ENCODE data around the gene TTC39C. TPM values are rescaled to one million over a fixed set of nuclear protein-coding genes. Genes with fewer than 3 reads are reported as not detected.
A peak's percentile ranks its signal among the peaks of the same experiment; 100 is the strongest.

The TTC39C gene
- total and polyA plus RNA-seq, 7 donors, result 0.48 to 2.4 (median 1.2) TPM

DNA sequence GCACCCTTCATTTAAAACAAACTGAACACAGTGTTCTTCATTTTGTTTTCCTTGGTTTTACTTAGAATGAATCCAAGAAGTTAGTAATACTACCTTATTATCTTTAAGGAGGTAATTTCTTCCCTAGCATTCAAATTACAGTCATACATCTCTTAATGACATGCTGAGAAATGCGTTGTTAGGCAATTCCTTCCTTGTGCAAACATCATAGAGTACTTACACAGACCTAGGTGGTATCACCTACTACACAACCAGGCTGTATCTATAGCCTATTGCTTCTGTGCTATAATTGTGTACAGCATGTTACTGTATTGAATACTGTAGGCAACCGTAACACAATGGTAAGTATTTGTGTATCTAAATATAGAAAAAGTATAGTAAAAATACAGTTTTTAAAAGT, 115.9 kb downstream of the TTC39C start:
- 64 to 91% (median 69%) methylated on average over 2 of the region's 2 CpGs for WGBS, 3 donors
- intact Hi-C loops (cut with DNase I), result no loop called here
- no peaks in the 10 kb centered on the region for H3K4me1 ChIP-seq
- no peak for TF ChIP-seq CTCF (IDR thresholded peaks at IDR 0.05)
- peaks cover 0 to 3% of the 10 kb centered on the region in 2 donors for H3K36me3 ChIP-seq (ENCODE audit: insufficient read depth in 1 of 2, low read depth in 1 of 2)
- H3K9me3 ChIP-seq, result no peaks in the 10 kb centered on the region
- H3K27me3 ChIP-seq (ENCODE audit: insufficient read depth in 3 of 3, low read length in 2 of 3), result no peaks in the 10 kb centered on the region
- H3K27ac ChIP-seq, result no peak overlapping the region
- DNase-seq (no peak), ATAC-seq (no peak)
- H3K4me3 ChIP-seq, result no peak overlapping the region

DNA sequence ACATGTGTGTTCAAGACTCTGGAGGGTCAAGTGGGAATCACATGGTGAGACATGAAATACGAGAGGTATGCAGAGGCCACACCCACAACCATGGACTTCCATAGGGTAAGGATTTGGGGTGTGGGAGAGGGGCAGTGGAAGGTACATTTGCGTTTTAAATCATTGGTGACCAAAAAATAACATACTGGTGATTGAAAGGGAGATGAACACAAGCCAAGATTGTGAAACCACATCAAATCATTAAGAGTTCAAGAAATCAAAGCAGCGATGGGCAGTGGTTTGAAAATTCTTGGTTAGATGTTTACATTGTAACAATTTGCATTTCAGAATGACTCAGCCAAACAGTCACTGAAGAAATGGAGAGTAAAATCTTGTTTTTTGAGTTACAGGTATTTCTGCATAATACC, 122.4 kb downstream of the TTC39C start:
- H3K4me1 ChIP-seq, result no peaks in the 10 kb centered on the region
- no peak overlapping the region for H3K4me3 ChIP-seq
- no peak overlapping the region for H3K27ac ChIP-seq
- ATAC-seq, result no peak
- no peaks in the 10 kb centered on the region for H3K9me3 ChIP-seq
- 82 to 85% (median 83%) methylated on average over 3 of the region's 3 CpGs for WGBS, 3 donors
- no peaks in the 10 kb centered on the region for H3K36me3 ChIP-seq (ENCODE audit: insufficient read depth in 1 of 2, low read depth in 1 of 2)
- intact Hi-C loops (cut with DNase I), result loop anchor here in 1 of 2 donors (5.0 kb wide), 1 partner anchor 1540 kb away; no protein-coding TSS in a partner anchor
- peaks cover 0 to 6% (median 0%) of the 10 kb centered on the region in 3 donors for H3K27me3 ChIP-seq (ENCODE audit: insufficient read depth in 3 of 3, low read length in 2 of 3)
- no peak for DNase-seq
- TF ChIP-seq CTCF (IDR thresholded peaks at IDR 0.05), result no peak

DNA sequence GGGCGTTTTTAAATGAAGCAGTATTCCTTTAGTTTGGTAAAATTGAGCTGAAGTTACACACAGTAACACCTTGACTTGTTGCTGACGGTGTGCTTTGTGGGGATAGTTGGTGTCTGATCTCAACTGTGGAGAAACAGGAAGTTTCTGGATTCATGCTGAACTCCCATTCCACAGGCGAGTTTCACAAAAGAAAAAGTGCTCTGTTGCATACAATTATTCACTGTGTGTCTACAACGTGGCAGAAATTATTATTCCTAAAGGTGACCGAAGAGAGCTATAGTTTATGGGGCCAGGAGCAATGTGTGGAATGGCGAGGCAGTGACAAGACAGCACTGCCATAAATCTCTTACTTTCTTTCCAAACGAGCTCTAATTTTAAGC, 123.8 kb downstream of the TTC39C start:
- intact Hi-C loops (cut with DNase I), result loop anchor here in 1 of 2 donors (5.0 kb wide), 1 partner anchor 1541 kb away; no protein-coding TSS in a partner anchor
- no peaks in the 10 kb centered on the region for H3K36me3 ChIP-seq (ENCODE audit: insufficient read depth in 1 of 2, low read depth in 1 of 2)
- H3K9me3 ChIP-seq, result no peaks in the 10 kb centered on the region
- DNase-seq (no peak), ATAC-seq (no peak)
- WGBS, 3 donors, result 28 to 35% (median 32%) methylated on average over 7 of the region's 7 CpGs
- H3K27ac ChIP-seq, result no peak overlapping the region
- no peaks in the 10 kb centered on the region for H3K4me1 ChIP-seq
- no peak for TF ChIP-seq CTCF (IDR thresholded peaks at IDR 0.05)
- peaks cover 0 to 6% (median 0%) of the 10 kb centered on the region in 3 donors for H3K27me3 ChIP-seq (ENCODE audit: insufficient read depth in 3 of 3, low read length in 2 of 3)
- peak overlapping the region; percentile 60 for H3K4me3 ChIP-seq

DNA sequence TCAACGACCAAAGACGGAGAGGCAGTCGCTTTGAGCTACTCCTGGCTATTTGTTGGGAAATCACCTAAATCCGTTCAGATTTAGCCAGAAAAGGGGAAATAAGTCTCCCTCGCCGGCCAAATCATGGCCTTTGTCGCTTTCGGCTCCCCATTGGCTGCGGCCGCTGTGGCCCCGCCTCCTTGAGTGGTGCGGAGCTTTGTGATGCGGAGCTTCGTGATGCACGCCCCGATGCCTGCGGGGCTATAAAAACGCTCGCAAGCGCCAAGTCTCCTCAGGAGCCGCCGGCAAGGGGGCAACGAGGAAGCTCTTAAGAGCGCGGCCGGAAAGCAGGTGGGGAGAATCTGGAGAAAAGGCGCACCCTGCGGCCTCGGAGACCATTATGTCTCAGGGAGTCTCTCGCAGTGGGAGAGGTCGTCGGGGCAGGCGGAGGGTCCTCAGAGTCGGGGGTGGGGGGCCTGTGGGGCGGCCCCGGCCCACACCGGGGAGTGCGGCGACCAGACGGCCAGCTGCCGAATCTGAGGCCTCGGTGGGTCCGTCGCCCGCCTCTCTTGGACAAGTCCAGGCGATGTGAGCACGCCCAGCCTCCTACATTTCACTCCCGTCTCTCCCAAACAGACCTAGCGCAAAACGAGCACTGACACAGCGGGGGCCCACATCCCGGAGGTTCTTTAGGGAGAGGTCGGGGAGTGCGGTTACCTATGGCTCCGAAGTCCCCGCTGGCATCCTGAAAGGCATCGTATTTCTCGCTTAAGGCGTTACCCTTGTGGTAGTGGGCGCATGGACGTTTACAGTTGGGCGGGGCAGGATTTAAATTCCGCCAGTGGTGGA, 124.4 kb downstream of the TTC39C start, which contains the start of gene CABYR:
TSS of gene CABYR (plus strand) at position 274 of the 828 bp plus-strand sequence. CDS start 4,053 bp downstream, outside the sequence.
- Histone ChIP-seq H3K36me3 (ENCODE audit: insufficient read depth in 1 of 2, low read depth in 1 of 2) (peaks cover 0 to 2% of the 10 kb centered on the region in 2 donors), H3K27ac (no peak within 1 kb of the TSS), H3K27me3 (ENCODE audit: insufficient read depth in 3 of 3, low read length in 2 of 3) (peaks cover 0 to 6% (median 0%) of the 10 kb centered on the region in 3 donors), H3K9me3 (no peaks in the 10 kb centered on the region), H3K4me1 (no peaks in the 10 kb centered on the region), H3K4me3 (peak within 1 kb of the TSS; percentile 60)
- WGBS, 3 donors, result 2% methylated on average over 56 to 63 of the region's 63 CpGs
- DNase-seq (peak; percentile 71 to 78), ATAC-seq (peak; percentile 39 to 72 (median 55))
- TF ChIP-seq CTCF (IDR thresholded peaks at IDR 0.05), result no peak
- intact Hi-C loops (cut with DNase I), result loop anchor here in 1 of 2 donors (5.0 kb wide), 1 partner anchor 1542 kb away; no protein-coding TSS in a partner anchor
